Measurements from ENCODE around the gene ARHGEF19. TPM values are rescaled to one million over a fixed set of nuclear protein-coding genes. Genes with fewer than 3 reads are reported as not detected.

The ARHGEF19 gene
- total RNA-seq, 1 experiment from 2014 or later, result 21.1 TPM

DNA sequence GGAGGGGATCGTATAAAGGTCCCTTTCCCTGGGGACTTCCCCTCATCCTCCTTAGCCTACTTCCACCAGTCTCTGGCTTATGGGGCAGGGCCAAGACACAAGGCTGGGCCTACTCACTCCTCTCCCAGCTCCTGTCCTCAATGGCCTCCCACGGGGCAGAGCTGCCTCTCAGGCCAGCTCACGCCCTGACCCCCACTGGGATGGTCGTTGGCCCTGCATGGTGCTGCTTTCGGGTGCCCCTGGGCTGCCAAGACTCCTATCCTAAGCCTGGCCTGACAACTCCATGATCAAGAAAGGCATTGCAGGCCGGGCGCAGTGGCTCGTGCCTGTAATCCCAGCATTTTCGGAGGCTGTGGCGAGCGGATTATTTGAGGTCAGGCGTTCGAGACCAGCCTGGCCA, 18.3 kb upstream of the ARHGEF19 start:
- Histone ChIP-seq H4K20me1 (ENCODE audit: control insufficient read depth, insufficient read depth, insufficient read length) (peaks cover 4% of the 10 kb centered on the region), H4K8ac (replicated peaks; ENCODE audit: insufficient read length, low read depth, low read length) (no peak overlapping the region), H3K79me1 (ENCODE audit: insufficient read depth, low read depth, low read length, poor library complexity, severe bottlenecking) (no peaks in the 10 kb centered on the region), H3K18ac (ENCODE audit: insufficient read length, low read depth, low read length) (no peak overlapping the region), H3K79me2 (ENCODE audit: insufficient read depth, low read length) (no peaks in the 10 kb centered on the region), H3K14ac (ENCODE audit: insufficient read depth, low read length) (no peak overlapping the region), H3K23ac (ENCODE audit: insufficient read length, low read depth, low read length) (no peak overlapping the region), H4K5ac (ENCODE audit: insufficient read length, low read depth, low read length) (no peak overlapping the region), H3T11ph (ENCODE audit: low read length) (no peak overlapping the region), H2BK12ac (ENCODE audit: insufficient read length, low read depth, low read length) (no peak overlapping the region), H3K4me1 (ENCODE audit: insufficient read depth, low read length) (no peaks in the 10 kb centered on the region), H2AFZ (ENCODE audit: low read length) (no peak overlapping the region), H2BK120ac (ENCODE audit: low read depth, low read length, poor library complexity, severe bottlenecking) (no peak overlapping the region), H3K4me2 (ENCODE audit: insufficient read depth, insufficient read length, low read length) (no peak overlapping the region), H3K4ac (ENCODE audit: low read depth, low read length) (no peak overlapping the region), H2BK5ac (ENCODE audit: insufficient read length, low read length) (no peak overlapping the region), H4K91ac (ENCODE audit: insufficient read length, low read depth, low read length) (no peak overlapping the region), H2BK15ac (ENCODE audit: low read depth, low read length) (no peak overlapping the region), H3K56ac (ENCODE audit: insufficient read length, low read depth, low read length) (no peak overlapping the region), H2AK5ac (ENCODE audit: insufficient read length, low read length) (no peak overlapping the region), H2BK20ac (ENCODE audit: low read depth, low read length, poor library complexity, severe bottlenecking) (no peak overlapping the region), H3K9ac (ENCODE audit: extremely low read depth, insufficient read length, low read length) (no peak overlapping the region), H3K27me3 (ENCODE audit: insufficient read depth, low read length) (peaks cover 18% of the 10 kb centered on the region; the same call in 1 of the 2 replicates), H3K27ac (ENCODE audit: insufficient read length, low read depth, low read length) (no peak overlapping the region), H3K9me3 (ENCODE audit: control insufficient read depth, low read depth, low read length) (no peaks in the 10 kb centered on the region), H3K23me2 (ENCODE audit: insufficient read length, low read depth, low read length, poor library complexity, severe bottlenecking) (peaks cover 9% of the 10 kb centered on the region)
- Mint-ChIP-seq H3K27me3 (ENCODE audit: low read depth) (peaks cover 46% of the 10 kb centered on the region), H3K4me3 (no peak overlapping the region; a peak in 1 of 5 replicates), H3K36me3 (ENCODE audit: insufficient read depth in 1 of 3, low read depth in 3 of 3) (no peaks in the 10 kb centered on the region; a peak in 1 of 7 replicates), H3K4me1 (peaks cover 20 to 23% of the 10 kb centered on the region in 2 experiments), H3K27ac (no peak overlapping the region), H3K9me3 (no peaks in the 10 kb centered on the region; a peak in 2 of 5 replicates)
- DNase-seq, result no peak
- TF ChIP-seq, protein P1, sequence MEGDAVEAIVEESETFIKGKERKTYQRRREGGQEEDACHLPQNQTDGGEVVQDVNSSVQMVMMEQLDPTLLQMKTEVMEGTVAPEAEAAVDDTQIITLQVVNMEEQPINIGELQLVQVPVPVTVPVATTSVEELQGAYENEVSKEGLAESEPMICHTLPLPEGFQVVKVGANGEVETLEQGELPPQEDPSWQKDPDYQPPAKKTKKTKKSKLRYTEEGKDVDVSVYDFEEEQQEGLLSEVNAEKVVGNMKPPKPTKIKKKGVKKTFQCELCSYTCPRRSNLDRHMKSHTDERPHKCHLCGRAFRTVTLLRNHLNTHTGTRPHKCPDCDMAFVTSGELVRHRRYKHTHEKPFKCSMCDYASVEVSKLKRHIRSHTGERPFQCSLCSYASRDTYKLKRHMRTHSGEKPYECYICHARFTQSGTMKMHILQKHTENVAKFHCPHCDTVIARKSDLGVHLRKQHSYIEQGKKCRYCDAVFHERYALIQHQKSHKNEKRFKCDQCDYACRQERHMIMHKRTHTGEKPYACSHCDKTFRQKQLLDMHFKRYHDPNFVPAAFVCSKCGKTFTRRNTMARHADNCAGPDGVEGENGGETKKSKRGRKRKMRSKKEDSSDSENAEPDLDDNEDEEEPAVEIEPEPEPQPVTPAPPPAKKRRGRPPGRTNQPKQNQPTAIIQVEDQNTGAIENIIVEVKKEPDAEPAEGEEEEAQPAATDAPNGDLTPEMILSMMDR (conservative IDR thresholded peaks at IDR 0.05), result no peak
- no CpG with 5 or more reads among the region's 13 CpGs for WGBS (ENCODE audit: extremely low coverage, insufficient read length, low lambda C conversion rate)
